Caco-2 (cell line): ENCODE data around the gene DAB1. TPM values are rescaled to one million over a fixed set of nuclear protein-coding genes. Genes with fewer than 3 reads are reported as not detected.

Experiments used
- BruUV-seq: library from RNA; stranded (reverse); fragments of 400-500 nt; replicated peaks from 2 replicates; lab custom pipeline; 2021; lab: Mats Ljungman, UMichigan
- CTCF ChIA-PET: fragments of 300-600 bp; sonication (Branson Sonifier 250); formaldehyde crosslinking; loops from one replicate; lab custom pipeline; 2022; ENCODE audit warnings: antibody characterized with exemption; lab: Charles Lee
- POLR2A ChIA-PET: fragments of 300-600 bp; sonication (Branson Sonifier 250); formaldehyde crosslinking; loops from one replicate; lab custom pipeline; 2022; ENCODE audit warnings: antibody characterized with exemption; lab: Charles Lee
- DNase-seq, 2 experiments: peaks; one replicate each; pipeline versions ENCODE4 v3.0.0 to v3.0.0-alpha.2; 2020 to 2022
- H3K27me3 ChIP-seq: replicated peaks from 2 replicates; pipeline ENCODE4 v1.6.0; 2011; ENCODE audit warnings: low read length; ENCODE audit not compliant: control insufficient read depth, insufficient read depth
- H3K36me3 ChIP-seq: 2 replicates; pipeline ENCODE4 v1.5.1; 2011; ENCODE audit warnings: low read length; ENCODE audit not compliant: control insufficient read depth, insufficient read depth
- H3K4me1 ChIP-seq: fragments of 250-450 bp; sonication (Bioruptor Pico); 2 replicates; pipeline ENCODE4 v1.5.1; 2020; ENCODE audit warnings: mild to moderate bottlenecking
- H3K4me3 ChIP-seq: 2 replicates; pipeline ENCODE4 v1.5.1; 2011; ENCODE audit warnings: low read depth, mild to moderate bottlenecking, control low read depth, low read length
- H3K9me3 ChIP-seq: fragments of 250-450 bp; sonication (Bioruptor Pico); 2 replicates; pipeline ENCODE4 v1.5.1; 2020; ENCODE audit warnings: mild to moderate bottlenecking, moderate library complexity
- H3K27ac Mint-ChIP-seq: one replicate; pipeline ENCODE4 v1.8.0; 2022; ENCODE audit warnings: mixed read lengths; ENCODE audit not compliant: unreplicated experiment
- H3K27me3 Mint-ChIP-seq: one replicate; pipeline ENCODE4 v1.8.0; 2022; ENCODE audit warnings: mixed read lengths; ENCODE audit not compliant: insufficient read depth, unreplicated experiment
- H3K36me3 Mint-ChIP-seq: one replicate; pipeline ENCODE4 v1.8.0; 2022; ENCODE audit warnings: mild to moderate bottlenecking, mixed read lengths; ENCODE audit not compliant: insufficient read depth, unreplicated experiment
- H3K4me1 Mint-ChIP-seq: one replicate; pipeline ENCODE4 v1.8.0; 2022; ENCODE audit warnings: low read depth, mixed read lengths; ENCODE audit not compliant: unreplicated experiment
- H3K4me3 Mint-ChIP-seq: one replicate; pipeline ENCODE4 v1.8.0; 2022; ENCODE audit warnings: mild to moderate bottlenecking, moderate library complexity, mixed read lengths; ENCODE audit not compliant: unreplicated experiment
- H3K9me3 Mint-ChIP-seq: one replicate; pipeline ENCODE4 v1.8.0; 2022; ENCODE audit warnings: mixed read lengths; ENCODE audit not compliant: unreplicated experiment
- CTCF ChIP-seq, 2 experiments: fragments of 200-600 bp in 1 of 2; IDR thresholded peaks; 1 replicate in 1 of 2; 2 replicates in 1 of 2; pipeline versions ENCODE4 v1.5.1 to v1.8.0; 2011 to 2022; ENCODE audit warnings: antibody characterized with exemption in 1 of 2, control low read depth in 1 of 2, inconsistent platforms in 1 of 2, low read depth in 1 of 2, low read length in 1 of 2, mild to moderate bottlenecking in 1 of 2, moderate library complexity in 1 of 2; ENCODE audit not compliant: insufficient read depth in 1 of 2, severe bottlenecking in 1 of 2, unreplicated experiment in 1 of 2
- intact Hi-C: fragments of 100-400 bp; cut with micrococcal nuclease; formaldehyde crosslinking; loops from one replicate; pipeline ENCODE4 v1.10.0; 2022; ENCODE audit not compliant: unreplicated experiment
- total RNA-seq: library from RNA; stranded (reverse); gene quantifications from 2 replicates; pipeline ENCODE4 v1.2.3, GENCODE V29; 2022

DAB1 gene
- total RNA-seq, 1 experiment from 2014 or later = 0.32 TPM

GRCh38 chr1:57012315-57012714 lies 411.5 kb downstream of the DAB1 start:
- Histone ChIP-seq H3K4me3 (no peak overlapping the region), H3K4me1 (no peaks in the 10 kb centered on the region), H3K9me3 (no peaks in the 10 kb centered on the region), H3K36me3 (no peaks in the 10 kb centered on the region), H3K27me3 (no peaks in the 10 kb centered on the region)
- DNase-seq = no peak
- H3K27ac Mint-ChIP-seq = no peak overlapping the region
- H3K27me3 Mint-ChIP-seq = no peaks in the 10 kb centered on the region
- no peak for TF ChIP-seq CTCF (IDR thresholded peaks at IDR 0.05; ENCODE audit: insufficient read depth in 1 of 2, low read depth in 1 of 2, low read length in 1 of 2, severe bottlenecking in 1 of 2, unreplicated experiment in 1 of 2)
- CTCF ChIA-PET = no interaction called here
- POLR2A ChIA-PET = no interaction called here
- H3K9me3 Mint-ChIP-seq = no peaks in the 10 kb centered on the region
- intact Hi-C loops = no loop called here
- peaks cover 2% of the 10 kb centered on the region for H3K4me1 Mint-ChIP-seq
- no TSS peak for BruUV-seq
- no peak overlapping the region for H3K4me3 Mint-ChIP-seq
- H3K36me3 Mint-ChIP-seq = no peaks in the 10 kb centered on the region

DNA sequence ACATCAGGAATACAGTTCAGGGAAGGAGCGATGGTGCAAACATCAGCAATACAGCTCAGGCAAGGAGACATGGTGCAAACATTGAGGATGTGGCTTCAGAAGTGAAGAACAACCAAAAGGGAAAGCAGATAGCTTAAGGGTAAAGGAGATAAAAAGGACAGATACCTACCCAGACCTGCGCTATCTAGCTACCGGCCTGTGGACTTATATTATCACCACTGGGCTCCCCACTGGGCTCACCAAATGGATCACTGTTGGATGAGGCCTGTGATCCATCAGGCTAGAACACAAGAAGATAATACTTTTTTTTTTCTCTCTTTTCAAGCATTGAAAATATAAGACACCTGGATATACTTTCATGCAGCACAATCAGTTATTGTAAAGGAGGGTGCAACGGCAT lies 413.3 kb downstream of the DAB1 start:
- H3K4me1 ChIP-seq = no peaks in the 10 kb centered on the region
- CTCF ChIA-PET = interaction anchor here (0.6 kb wide), 1 partner anchor 24 kb away, joined by 4 read pairs; no protein-coding TSS in a partner anchor
- H3K27me3 ChIP-seq = no peaks in the 10 kb centered on the region
- H3K9me3 ChIP-seq = no peaks in the 10 kb centered on the region
- no TSS peak for BruUV-seq
- H3K4me3 ChIP-seq = no peak overlapping the region
- H3K36me3 ChIP-seq = no peaks in the 10 kb centered on the region
- H3K4me3 Mint-ChIP-seq = no peak overlapping the region
- POLR2A ChIA-PET = no interaction called here
- no peaks in the 10 kb centered on the region for H3K9me3 Mint-ChIP-seq
- no peaks in the 10 kb centered on the region for H3K36me3 Mint-ChIP-seq
- no peaks in the 10 kb centered on the region for H3K27me3 Mint-ChIP-seq
- DNase-seq = no peak
- no peak for TF ChIP-seq CTCF (IDR thresholded peaks at IDR 0.05; ENCODE audit: insufficient read depth in 1 of 2, low read depth in 1 of 2, low read length in 1 of 2, severe bottlenecking in 1 of 2, unreplicated experiment in 1 of 2)
- H3K4me1 Mint-ChIP-seq = peaks cover 7% of the 10 kb centered on the region
- no peak overlapping the region for H3K27ac Mint-ChIP-seq
- intact Hi-C loops = no loop called here

DNA sequence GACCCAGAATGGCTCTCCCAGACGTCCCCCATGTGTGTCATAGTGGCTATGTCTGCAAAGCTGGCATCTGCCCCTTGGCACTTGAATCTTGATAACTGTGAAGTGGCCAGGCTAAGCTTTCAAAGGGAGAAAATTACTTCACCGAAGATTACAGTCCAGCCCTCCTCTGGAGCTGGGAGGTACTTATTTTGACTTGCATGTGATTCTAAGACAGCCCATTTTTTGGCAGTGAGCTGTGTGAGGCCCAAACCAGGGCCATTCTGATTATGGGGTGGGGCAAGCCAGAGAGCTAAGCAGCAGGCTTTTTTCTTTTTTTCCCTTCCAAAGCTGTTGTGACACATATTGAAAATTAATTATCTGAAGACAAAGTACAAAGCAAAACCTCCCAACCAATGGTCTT lies 415.9 kb downstream of the DAB1 start:
- Mint-ChIP-seq H3K4me3 (no peak overlapping the region), H3K27ac (no peak overlapping the region), H3K36me3 (no peaks in the 10 kb centered on the region), H3K4me1 (peaks cover 11% of the 10 kb centered on the region), H3K27me3 (no peaks in the 10 kb centered on the region), H3K9me3 (no peaks in the 10 kb centered on the region)
- intact Hi-C loops = no loop called here
- Histone ChIP-seq H3K4me1 (no peaks in the 10 kb centered on the region), H3K27me3 (no peaks in the 10 kb centered on the region), H3K9me3 (no peaks in the 10 kb centered on the region), H3K36me3 (no peaks in the 10 kb centered on the region), H3K4me3 (no peak overlapping the region)
- ChIA-PET POLR2A (no interaction called here), CTCF (interaction anchor here (0.6 kb wide), 1 partner anchor 1156 kb away, joined by 3 read pairs; no protein-coding TSS in a partner anchor)
- no peak for DNase-seq
- TF ChIP-seq CTCF (IDR thresholded peaks at IDR 0.05; ENCODE audit: insufficient read depth in 1 of 2, low read depth in 1 of 2, low read length in 1 of 2, severe bottlenecking in 1 of 2, unreplicated experiment in 1 of 2) = no peak
- no TSS peak for BruUV-seq
